NT2/D1 (cell line): Measurements from ENCODE around the gene EPB41.
"Not testable (repeated sequence)": the region's sequence is repeated elsewhere in the genome, so short reads cannot be mapped to it uniquely, and the experiment has no call there.

ENCODE experiments used
- DNase-seq: peaks from one replicate; pipeline ENCODE4 v3.0.0-alpha.2; 2011; ENCODE audit warnings: low read depth, low spot score
- H3K27me3 ChIP-seq: 2 replicates; pipeline ENCODE4 v1.6.0; 2011; ENCODE audit warnings: mild to moderate bottlenecking; ENCODE audit not compliant: insufficient read length, insufficient read depth
- H3K36me3 ChIP-seq: 2 replicates; pipeline ENCODE4 v1.6.1; 2011; ENCODE audit warnings: mild to moderate bottlenecking, low read length, mixed read lengths; ENCODE audit not compliant: insufficient read depth, insufficient read length
- H3K4me1 ChIP-seq: 2 replicates; pipeline ENCODE4 v1.5.1; 2011; ENCODE audit not compliant: insufficient read depth, insufficient read length
- H3K4me3 ChIP-seq: 2 replicates; pipeline ENCODE4 v1.5.1; 2011; ENCODE audit warnings: low read depth; ENCODE audit not compliant: insufficient read length
- H3K9ac ChIP-seq: 2 replicates; pipeline ENCODE4 v1.6.0; 2011; ENCODE audit warnings: low read depth; ENCODE audit not compliant: insufficient read length
- H3K9me3 ChIP-seq: 2 replicates; pipeline ENCODE4 v1.5.1; 2011; ENCODE audit warnings: mild to moderate bottlenecking, low read length; ENCODE audit not compliant: insufficient read depth
- SUZ12 ChIP-seq: IDR thresholded peaks from 2 replicates; pipeline ENCODE4 v1.6.1; 2011; ENCODE audit not compliant: insufficient read length, insufficient read depth; ENCODE audit errors: extremely low read depth
- YY1 ChIP-seq: IDR thresholded peaks from 2 replicates; pipeline ENCODE4 v1.6.1; 2011; ENCODE audit not compliant: insufficient read length, insufficient read depth
- ZNF274 ChIP-seq: IDR thresholded peaks from 2 replicates; pipeline ENCODE4 v1.6.1; 2011; ENCODE audit warnings: mild to moderate bottlenecking, low read depth, low read length

Gene EPB41

DNA sequence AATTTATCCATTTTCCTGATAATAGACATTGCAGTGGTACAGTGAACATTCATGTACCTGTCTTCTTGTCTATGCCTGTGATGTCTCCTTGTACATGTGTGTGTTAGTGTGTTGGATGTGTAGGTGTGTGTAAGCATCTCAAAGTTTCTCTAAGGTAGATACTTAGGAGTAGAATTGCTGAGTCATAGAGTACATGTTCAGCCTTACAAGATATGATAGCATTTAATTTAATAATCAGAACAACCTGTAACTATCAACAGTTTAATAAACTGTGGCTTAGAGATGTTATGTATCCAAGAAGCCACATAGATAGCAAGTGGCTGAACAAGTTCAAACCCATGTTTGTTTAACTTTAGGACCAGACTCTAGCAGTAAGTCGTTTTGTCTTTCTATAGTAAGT lies 35.6 kb downstream of the EPB41 start:
- TF ChIP-seq YY1 (no peak), SUZ12 (no peak), ZNF274 (no peak)
- no peaks in the 10 kb centered on the region for H3K9me3 ChIP-seq
- no peak overlapping the region for H3K4me3 ChIP-seq
- H3K27me3 ChIP-seq = no peaks in the 10 kb centered on the region
- DNase-seq = no peak
- no peak overlapping the region for H3K9ac ChIP-seq
- no peaks in the 10 kb centered on the region for H3K36me3 ChIP-seq
- H3K4me1 ChIP-seq = no peaks in the 10 kb centered on the region

DNA sequence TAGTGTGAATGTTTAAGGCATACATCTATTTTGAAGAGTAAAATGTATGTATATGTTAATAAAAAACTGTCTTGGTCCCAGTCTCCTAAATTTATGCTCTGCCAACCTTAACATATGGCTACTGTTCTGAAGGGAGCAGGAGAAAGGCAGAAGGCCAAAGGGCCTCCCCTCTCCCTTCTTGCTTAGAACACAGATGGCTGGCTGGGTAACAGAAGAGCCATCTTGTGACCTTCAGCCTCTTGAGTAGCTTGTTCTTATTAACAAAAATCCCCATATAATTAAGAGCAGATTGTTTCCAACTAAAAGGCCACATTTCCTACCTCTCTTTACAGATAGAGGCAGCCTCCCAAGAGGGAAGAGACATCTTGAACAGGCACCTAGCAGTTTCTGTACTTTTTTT lies 36.1 kb downstream of the EPB41 start:
- H3K36me3 ChIP-seq = no peaks in the 10 kb centered on the region
- no peaks in the 10 kb centered on the region for H3K27me3 ChIP-seq
- H3K9me3 ChIP-seq = no peaks in the 10 kb centered on the region
- no peak for DNase-seq
- H3K9ac ChIP-seq = no peak overlapping the region
- TF ChIP-seq ZNF274 (no peak), YY1 (no peak), SUZ12 (no peak)
- H3K4me3 ChIP-seq = no peak overlapping the region
- H3K4me1 ChIP-seq = no peaks in the 10 kb centered on the region

DNA sequence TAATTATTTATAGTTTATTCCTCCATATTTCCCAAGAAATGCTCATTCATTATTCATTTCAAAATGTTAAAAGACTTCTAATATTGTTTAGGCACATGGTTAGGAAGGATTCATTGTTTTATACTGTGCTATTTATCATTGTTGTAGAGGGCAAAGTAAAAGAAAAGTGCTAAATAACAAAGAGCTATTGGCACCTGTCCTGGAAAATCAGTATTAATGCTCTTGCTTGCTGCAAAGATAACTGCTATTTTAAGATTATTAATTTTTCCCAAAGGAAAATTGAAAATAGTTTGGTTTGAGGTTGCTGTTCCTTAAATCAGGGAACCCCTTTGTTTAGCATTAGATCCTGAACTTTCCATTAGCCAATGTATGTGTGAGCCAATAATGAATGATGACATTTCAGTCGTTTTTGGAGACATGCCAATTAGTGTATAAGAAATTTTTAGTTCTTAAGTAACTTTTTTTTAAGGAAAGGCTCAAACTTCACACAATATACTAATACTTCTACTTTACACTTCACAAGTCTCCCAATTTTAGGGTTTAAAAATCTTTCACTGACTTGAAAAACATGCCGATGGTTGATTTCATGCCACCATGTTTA lies 39.9 kb downstream of the EPB41 start:
- TF ChIP-seq ZNF274 (no peak), SUZ12 (no peak), YY1 (no peak)
- H3K9ac ChIP-seq = no peak overlapping the region
- H3K36me3 ChIP-seq = no peaks in the 10 kb centered on the region
- no peak for DNase-seq
- H3K27me3 ChIP-seq = no peaks in the 10 kb centered on the region
- no peaks in the 10 kb centered on the region for H3K9me3 ChIP-seq
- H3K4me1 ChIP-seq = no peaks in the 10 kb centered on the region
- no peak overlapping the region for H3K4me3 ChIP-seq

DNA sequence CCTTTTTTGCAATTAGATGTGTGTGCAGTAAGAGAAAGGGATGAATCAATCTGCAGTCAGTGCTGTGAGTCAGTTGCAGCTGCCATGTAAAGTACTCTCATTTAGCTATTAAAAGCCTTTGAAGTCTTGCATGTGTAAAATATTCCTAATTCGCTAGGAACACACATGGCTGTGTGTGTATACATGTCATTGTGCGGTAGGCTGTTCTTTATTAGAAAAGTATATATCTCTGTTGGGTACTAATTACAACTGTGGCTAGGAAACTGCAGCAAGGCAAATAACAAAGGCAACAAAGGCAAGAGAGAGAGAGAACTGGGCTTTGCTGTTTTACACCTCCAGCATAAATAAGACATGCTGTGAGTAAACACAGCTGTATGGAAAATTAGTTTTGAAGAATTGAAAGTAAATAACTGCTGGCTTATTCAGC lies 41.7 kb downstream of the EPB41 start:
- TF ChIP-seq YY1 (no peak), SUZ12 (no peak), ZNF274 (no peak)
- DNase-seq = no peak
- no peaks in the 10 kb centered on the region for H3K4me1 ChIP-seq

DNA sequence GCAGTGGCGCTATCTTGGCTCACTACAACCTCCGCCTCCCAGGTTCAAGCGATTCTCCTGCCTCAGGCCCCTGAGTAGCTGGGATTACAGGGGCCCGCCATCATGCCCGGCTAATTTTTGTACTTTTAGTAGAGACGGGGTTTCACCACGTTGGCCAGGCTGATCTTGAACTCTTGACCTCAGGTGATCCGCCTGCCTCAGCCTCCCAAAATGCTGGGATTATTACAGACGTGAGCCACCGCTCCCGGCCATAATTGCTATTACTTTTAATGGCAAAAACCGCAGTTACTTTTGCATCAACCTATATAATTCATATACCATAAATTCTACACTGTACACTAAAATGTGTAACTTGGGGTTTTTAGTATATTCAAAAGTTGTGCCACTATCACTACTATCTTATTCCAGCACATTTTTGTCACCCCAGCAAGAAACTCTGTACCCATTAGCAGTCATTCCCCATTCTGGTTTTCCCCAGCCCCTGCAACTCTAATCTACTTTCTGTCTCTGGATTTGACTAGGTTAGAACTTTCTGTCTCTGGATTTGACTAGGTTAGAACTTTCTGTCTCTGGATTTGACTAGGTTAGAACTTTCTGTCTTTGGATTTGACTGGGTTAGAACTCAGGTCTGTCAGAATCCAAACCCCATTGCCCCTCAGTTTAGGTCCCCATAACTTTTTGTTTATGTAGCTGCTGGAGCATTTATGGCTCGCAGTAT lies 47.9 kb downstream of the EPB41 start:
- H3K4me3 ChIP-seq, H3K4me1 ChIP-seq, H3K9me3 ChIP-seq, H3K9ac ChIP-seq, H3K36me3 ChIP-seq, H3K27me3 ChIP-seq, DNase-seq: not testable (repeated sequence)

More for the DNA sequence above, 41.7 kb downstream of the EPB41 start:
- no peak overlapping the region for H3K4me3 ChIP-seq
- H3K27me3 ChIP-seq = no peaks in the 10 kb centered on the region
- H3K9me3 ChIP-seq = no peaks in the 10 kb centered on the region
- no peaks in the 10 kb centered on the region for H3K36me3 ChIP-seq
- no peak overlapping the region for H3K9ac ChIP-seq

DNA sequence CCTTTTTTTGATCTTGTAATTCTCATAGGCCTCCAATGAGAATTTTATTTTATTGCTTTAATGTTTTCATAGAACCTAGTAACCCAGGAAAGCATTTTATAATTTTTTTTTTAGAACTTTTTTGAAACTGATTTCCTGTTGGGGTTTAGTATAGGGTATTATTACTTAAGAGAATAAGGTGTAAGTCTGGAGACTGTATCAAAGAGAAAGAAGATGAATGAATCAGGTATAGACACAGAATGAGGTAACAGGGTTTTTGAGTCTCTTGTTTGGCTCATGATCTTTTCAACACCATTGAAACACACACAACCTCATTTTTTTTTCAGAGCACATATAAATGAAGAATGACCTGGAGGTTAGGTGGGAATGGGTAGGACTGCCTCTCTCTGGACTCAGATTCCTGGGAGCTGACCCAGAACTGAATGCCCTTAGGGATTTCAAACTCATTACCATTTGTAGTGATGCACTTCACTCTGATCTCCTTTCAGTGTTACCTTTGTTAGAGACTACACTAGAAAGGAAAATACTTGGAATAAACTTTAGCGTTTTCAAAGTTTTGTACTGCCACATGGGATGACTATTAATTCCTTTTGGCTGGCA lies 51.0 kb downstream of the EPB41 start:
- Histone ChIP-seq H3K9ac (no peak overlapping the region), H3K4me3 (no peak overlapping the region), H3K4me1 (no peaks in the 10 kb centered on the region), H3K36me3 (no peaks in the 10 kb centered on the region), H3K27me3 (no peaks in the 10 kb centered on the region), H3K9me3 (no peaks in the 10 kb centered on the region)
- TF ChIP-seq SUZ12 = no peak
- TF ChIP-seq ZNF274 = no peak
- TF ChIP-seq YY1 = no peak
- peak; percentile 60 for DNase-seq

DNA sequence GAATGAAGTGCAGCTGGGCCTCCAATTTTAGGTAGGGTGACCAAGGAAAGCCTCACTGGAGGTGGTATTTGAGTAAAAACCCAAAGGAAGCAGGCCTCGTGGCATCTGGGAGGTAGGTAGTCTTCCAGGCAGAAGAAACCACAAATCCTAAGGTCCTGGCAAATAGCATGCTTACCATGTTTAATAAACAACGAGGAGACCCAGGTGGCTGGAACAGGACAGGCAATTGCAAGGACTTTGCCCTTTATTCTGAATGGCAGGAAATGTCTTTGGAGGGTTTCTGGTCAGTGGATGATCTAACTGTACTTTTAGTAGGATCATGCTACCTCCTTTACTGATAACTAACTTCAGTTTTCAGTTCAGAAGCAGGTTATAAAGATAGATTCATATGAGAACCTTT lies 52.2 kb downstream of the EPB41 start:
- Histone ChIP-seq H3K36me3 (no peaks in the 10 kb centered on the region), H3K4me1 (no peaks in the 10 kb centered on the region), H3K9me3 (no peaks in the 10 kb centered on the region), H3K9ac (no peak overlapping the region), H3K27me3 (no peaks in the 10 kb centered on the region), H3K4me3 (no peak overlapping the region)
- TF ChIP-seq ZNF274 = no peak
- no peak for TF ChIP-seq SUZ12
- TF ChIP-seq YY1 = no peak
- no peak for DNase-seq
